CD8-positive, alpha-beta memory T cell (primary cell): ENCODE data around the gene NFX1. TPM values are rescaled to one million over a fixed set of nuclear protein-coding genes. Genes with fewer than 3 reads are reported as not detected.
A peak's percentile ranks its signal among the peaks of the same experiment; 100 is the strongest.

Source experiments
- CTCF ChIA-PET: fragments of 350-600 bp; sonication (Branson Sonifier 250); formaldehyde crosslinking; loops from one replicate; lab custom pipeline; 2021; ENCODE audit warnings: antibody characterized with exemption; lab: Charles Lee
- POLR2A ChIA-PET: fragments of 350-600 bp; sonication (Branson Sonifier 250); formaldehyde crosslinking; loops from one replicate; lab custom pipeline; 2021; ENCODE audit warnings: antibody characterized with exemption; lab: Charles Lee
- DNase-seq, 5 donors: peaks; one replicate each; pipeline versions ENCODE4 v3.0.0 to v3.0.0-alpha.2; 2020 to 2022; ENCODE audit warnings: mixed read lengths in 1 of 5
- H3K27ac ChIP-seq: one replicate; pipeline ENCODE4 v1.7.0; 2013; ENCODE audit warnings: low read depth, mild to moderate bottlenecking, low read length, moderate library complexity
- H3K27me3 ChIP-seq: 2 replicates; pipeline ENCODE4 v1.7.0; 2013; ENCODE audit warnings: low read length, mild to moderate bottlenecking; ENCODE audit not compliant: insufficient read depth, poor library complexity, severe bottlenecking
- H3K36me3 ChIP-seq: 2 replicates; pipeline ENCODE4 v1.7.0; 2013; ENCODE audit warnings: mild to moderate bottlenecking, low read length, moderate library complexity; ENCODE audit not compliant: insufficient read depth
- H3K4me1 ChIP-seq: 2 replicates; pipeline ENCODE4 v1.7.0; 2013; ENCODE audit warnings: mild to moderate bottlenecking, low read length, moderate library complexity; ENCODE audit not compliant: insufficient read depth
- H3K4me3 ChIP-seq: 2 replicates; pipeline ENCODE4 v1.7.0; 2013; ENCODE audit warnings: mild to moderate bottlenecking, low read length
- H3K9me3 ChIP-seq: 2 replicates; pipeline ENCODE4 v1.7.0; 2013; ENCODE audit warnings: mild to moderate bottlenecking, low read length
- H3K27ac Mint-ChIP-seq, 8 donors: one replicate each; pipeline ENCODE4 v1.8.0; 2020 to 2021; ENCODE audit warnings: mixed read lengths in 8 of 8, mild to moderate bottlenecking in 6 of 8, inconsistent platforms in 3 of 8, moderate library complexity in 3 of 8
- H3K27me3 Mint-ChIP-seq, 2 donors: one replicate each; pipeline ENCODE4 v1.8.0; 2020 to 2021; ENCODE audit warnings: mixed read lengths in 2 of 2, mild to moderate bottlenecking in 1 of 2, moderate library complexity in 1 of 2
- H3K36me3 Mint-ChIP-seq, 3 donors: one replicate each; pipeline ENCODE4 v1.8.0; 2020 to 2021; ENCODE audit warnings: mixed read lengths in 3 of 3, inconsistent platforms in 1 of 3, mild to moderate bottlenecking in 1 of 3
- H3K4me1 Mint-ChIP-seq, 3 donors: one replicate each; pipeline ENCODE4 v1.8.0; 2020 to 2021; ENCODE audit warnings: mixed read lengths in 3 of 3, inconsistent platforms in 1 of 3, mild to moderate bottlenecking in 1 of 3
- H3K4me3 Mint-ChIP-seq, 7 donors: one replicate each; pipeline ENCODE4 v1.8.0; 2020 to 2021; ENCODE audit warnings: mixed read lengths in 7 of 7, mild to moderate bottlenecking in 6 of 7, moderate library complexity in 4 of 7, inconsistent platforms in 2 of 7
- H3K9me3 Mint-ChIP-seq, 5 donors: one replicate each; pipeline ENCODE4 v1.8.0; 2020 to 2022; ENCODE audit warnings: mixed read lengths in 5 of 5, mild to moderate bottlenecking in 3 of 5, moderate library complexity in 2 of 5, inconsistent platforms in 1 of 5
- polyA plus RNA-seq: library from polyadenylated mRNA; unstranded; fragments of 300-500 nt; fragmentation: Illumina TruSeq; gene quantifications from one replicate; pipeline ENCODE4 v1.2.3, GENCODE V29; 2021
- total RNA-seq, 2 experiments: library from RNA; stranded (reverse); gene quantifications; one replicate each; pipeline ENCODE4 v1.2.3, GENCODE V29; 2021

The NFX1 gene
- total and polyA plus RNA-seq, 3 experiments from 2014 or later, result 38.8 to 45.6 (median 42.7) TPM

GRCh38 chr9:33418090-33418489 is 127.8 kb downstream of the NFX1 start:
- CTCF ChIA-PET, result interaction anchor here (0.6 to 9.7 kb wide), 5 partner anchors 15 to 50 kb away, joined by 3 to 105 read pairs (median 4); partner anchors contain the start of gene AQP3
- H3K4me1 ChIP-seq, result peaks cover 41% of the 10 kb centered on the region
- DNase-seq, result no peak
- no peaks in the 10 kb centered on the region for H3K9me3 Mint-ChIP-seq
- no peak overlapping the region for H3K4me3 ChIP-seq
- no peak overlapping the region for H3K27ac ChIP-seq
- peaks cover 43 to 57% (median 55%) of the 10 kb centered on the region in 3 donors for H3K4me1 Mint-ChIP-seq
- no peaks in the 10 kb centered on the region for H3K27me3 Mint-ChIP-seq
- no peaks in the 10 kb centered on the region for H3K36me3 Mint-ChIP-seq
- POLR2A ChIA-PET, result no interaction called here
- H3K27ac Mint-ChIP-seq, result peak overlapping the region in 5 of 8 donors; percentile 27 to 95 (median 54)
- H3K4me3 Mint-ChIP-seq, result peak overlapping the region in 2 of 7 donors; percentile 9 to 44
- no peaks in the 10 kb centered on the region for H3K9me3 ChIP-seq
- no peaks in the 10 kb centered on the region for H3K36me3 ChIP-seq
- no peaks in the 10 kb centered on the region for H3K27me3 ChIP-seq

- Histone ChIP-seq H3K36me3 (no peaks in the 10 kb centered on the region), H3K4me3 (no peak overlapping the region), H3K9me3 (no peaks in the 10 kb centered on the region), H3K27ac (no peak overlapping the region), H3K4me1 (peaks cover 33% of the 10 kb centered on the region), H3K27me3 (no peaks in the 10 kb centered on the region)
- H3K9me3 Mint-ChIP-seq, result no peaks in the 10 kb centered on the region
- POLR2A ChIA-PET, result interaction anchor here (0.6 kb wide), 1 partner anchor 51 kb away, joined by 3 read pairs; no protein-coding TSS in a partner anchor
- CTCF ChIA-PET, result interaction anchor here (1.8 to 8.1 kb wide), 2 partner anchors 16 to 31 kb away, joined by 5 to 102 read pairs; partner anchors contain the start of gene AQP3
- peak overlapping the region in 4 of 8 donors; percentile 2 to 78 (median 74) for H3K27ac Mint-ChIP-seq
- no peaks in the 10 kb centered on the region for H3K27me3 Mint-ChIP-seq
- H3K4me1 Mint-ChIP-seq, result peaks cover 38 to 47% (median 46%) of the 10 kb centered on the region in 3 donors
- H3K4me3 Mint-ChIP-seq, result no peak overlapping the region
- DNase-seq, result peak in 1 of 5 donors; percentile 30
- H3K36me3 Mint-ChIP-seq, result no peaks in the 10 kb centered on the region
These were observed 129.5 kb downstream of the NFX1 start for GRCh38 chr9:33419708-33420303.

Other genes starting within 250 kb of the NFX1 start
- 10 to 100 TPM; 27.5 to 27.6 TPM for gene SMU1, start 213.8 kb upstream of the NFX1 start, total RNA-seq
- 21.2 TPM for gene SMU1, start 213.8 kb upstream of the NFX1 start, polyA plus RNA-seq
- 10 to 100 TPM; 38.0 to 38.3 TPM for gene B4GALT1, start 123.2 kb upstream of the NFX1 start, total RNA-seq
- gene B4GALT1, start 123.2 kb upstream of the NFX1 start, polyA plus RNA-seq, result 41.6 TPM
- not detected for gene SPINK4, start 50.3 kb upstream of the NFX1 start, total RNA-seq
- gene SPINK4, start 50.3 kb upstream of the NFX1 start, polyA plus RNA-seq, result not detected
- gene BAG1, start 25.8 kb upstream of the NFX1 start, total RNA-seq, result 10 to 100 TPM; 70.6 to 83.6 TPM
- 91.5 TPM for gene BAG1, start 25.8 kb upstream of the NFX1 start, polyA plus RNA-seq
- gene CHMP5, start 25.5 kb upstream of the NFX1 start, total RNA-seq, result 10 to 100 TPM; 54.3 to 55.0 TPM
- 42.6 TPM for gene CHMP5, start 25.5 kb upstream of the NFX1 start, polyA plus RNA-seq
- gene AQP7, start 112.1 kb downstream of the NFX1 start, total RNA-seq, result not detected
- not detected for gene AQP7, start 112.1 kb downstream of the NFX1 start, polyA plus RNA-seq
- gene AQP3, start 157.1 kb downstream of the NFX1 start, total RNA-seq, result 1 to 10 TPM; 8.7 to 9.3 TPM
- gene AQP3, start 157.1 kb downstream of the NFX1 start, polyA plus RNA-seq, result 183 TPM
- gene NOL6, start 183.4 kb downstream of the NFX1 start, total RNA-seq, result 10 to 100 TPM; 90.8 to 93.0 TPM
- 19.8 TPM for gene NOL6, start 183.4 kb downstream of the NFX1 start, polyA plus RNA-seq
- under 1 TPM in 1 of 2 experiments, not detected in 1; 0.92 TPM for gene ANKRD18B, start 233.7 kb downstream of the NFX1 start, total RNA-seq
- not detected for gene ANKRD18B, start 233.7 kb downstream of the NFX1 start, polyA plus RNA-seq